A673 (cell line): ENCODE results near the gene DUSP5. TPM values are rescaled to one million over a fixed set of nuclear protein-coding genes. Genes with fewer than 3 reads are reported as not detected.

ENCODE experiments used
- BruUV-seq: library from RNA; stranded (reverse); fragments of 400-500 nt; replicated peaks from 2 replicates; lab custom pipeline; 2021; lab: Mats Ljungman, UMichigan
- CTCF ChIA-PET: fragments of 300-600 bp; sonication (Branson Sonifier 250); formaldehyde crosslinking; loops from one replicate; lab custom pipeline; 2022; ENCODE audit warnings: antibody characterized with exemption; lab: Charles Lee
- POLR2A ChIA-PET: fragments of 300-600 bp; sonication (Branson Sonifier 250); formaldehyde crosslinking; loops from one replicate; lab custom pipeline; 2022; ENCODE audit warnings: antibody characterized with exemption; ENCODE audit not compliant: low non-redundant PET; lab: Charles Lee
- DNase-seq: peaks from one replicate; pipeline ENCODE4 v3.0.0-alpha.2; 2015; ENCODE audit warnings: low spot score
- H3K27ac ChIP-seq: fragments of 200-600 bp; sonication (generic); 2 replicates; pipeline ENCODE4 v1.5.1; 2016; ENCODE audit warnings: mixed run types, low read depth, mild to moderate bottlenecking, mixed read lengths, antibody characterized with exemption, low read length; ENCODE audit not compliant: poor library complexity, severe bottlenecking
- H3K27me3 ChIP-seq: fragments of 200-600 bp; sonication (generic); replicated peaks from 2 replicates; pipeline ENCODE4 v1.6.1; 2017; ENCODE audit warnings: mixed run types, low read depth, mild to moderate bottlenecking, mixed read lengths, antibody characterized with exemption, low read length; ENCODE audit not compliant: insufficient read depth, poor library complexity
- H3K36me3 ChIP-seq: fragments of 200-600 bp; sonication (generic); 2 replicates; pipeline ENCODE4 v1.6.1; 2016; ENCODE audit warnings: mixed run types, mild to moderate bottlenecking, mixed read lengths, antibody characterized with exemption, low read length; ENCODE audit not compliant: insufficient read depth, poor library complexity, severe bottlenecking
- H3K4me1 ChIP-seq: fragments of 200-600 bp; sonication (generic); 2 replicates; pipeline ENCODE4 v1.6.1; 2017; ENCODE audit warnings: mixed run types, mild to moderate bottlenecking, mixed read lengths, antibody characterized with exemption, low read length; ENCODE audit not compliant: insufficient read depth, poor library complexity, severe bottlenecking
- H3K4me3 ChIP-seq: fragments of 200-600 bp; sonication (generic); 2 replicates; pipeline ENCODE4 v1.5.1; 2016; ENCODE audit warnings: low read depth, mixed run types, mild to moderate bottlenecking, mixed read lengths, low read length; ENCODE audit not compliant: poor library complexity, severe bottlenecking
- H3K9me3 ChIP-seq: fragments of 200-600 bp; sonication (generic); 2 replicates; pipeline ENCODE4 v1.6.1; 2016; ENCODE audit warnings: mixed run types, low read depth, mild to moderate bottlenecking, mixed read lengths, antibody characterized with exemption, low read length; ENCODE audit not compliant: poor library complexity, severe bottlenecking
- CTCF ChIP-seq: fragments of 300-800, 200-600 bp; sonication (generic); conservative IDR thresholded peaks from 2 replicates; pipeline ENCODE4 v1.5.1; 2017; ENCODE audit warnings: low read depth, mild to moderate bottlenecking, antibody characterized with exemption, low read length, moderate library complexity, mixed read lengths
- EZH2 ChIP-seq: fragments of 200-600 bp; sonication (generic); IDR thresholded peaks from 2 replicates; pipeline ENCODE4 v1.6.1; 2017; ENCODE audit warnings: borderline replicate concordance, low read depth, mild to moderate bottlenecking, mixed read lengths, antibody characterized with exemption, low read length; ENCODE audit not compliant: poor library complexity, severe bottlenecking
- intact Hi-C: fragments of 100-400 bp; cut with micrococcal nuclease; formaldehyde crosslinking; loops from one replicate; pipeline ENCODE4 v1.10.0; 2022; ENCODE audit not compliant: unreplicated experiment
- total RNA-seq: library from RNA; stranded (reverse); gene quantifications from 2 replicates; pipeline ENCODE4 v1.2.3, GENCODE V29; 2021

The DUSP5 gene
- total RNA-seq, 1 experiment from 2014 or later = 29.3 TPM

GRCh38 chr10:110495731-110496552, 1.8 kb upstream of the DUSP5 start:
- POLR2A ChIA-PET = no interaction called here
- Histone ChIP-seq H3K36me3 (no peaks in the 10 kb centered on the region), H3K27me3 (no peaks in the 10 kb centered on the region), H3K4me3 (peak overlapping the region; percentile 69), H3K4me1 (peaks cover 19% of the 10 kb centered on the region), H3K9me3 (no peaks in the 10 kb centered on the region), H3K27ac (no peak overlapping the region)
- intact Hi-C loops = loop anchor here (5.0 kb wide), 1 partner anchor 189 kb away; no protein-coding TSS in a partner anchor
- no TSS peak for BruUV-seq
- TF ChIP-seq CTCF (no peak), EZH2 (no peak)
- DNase-seq = peak; percentile 65
- CTCF ChIA-PET = no interaction called here

GRCh38 chr10:110496553-110497437, 912 bp upstream of the DUSP5 start:
- TF ChIP-seq CTCF (no peak), EZH2 (no peak)
- Histone ChIP-seq H3K4me3 (peak overlapping the region; percentile 69), H3K36me3 (no peaks in the 10 kb centered on the region), H3K4me1 (peaks cover 28% of the 10 kb centered on the region), H3K27me3 (no peaks in the 10 kb centered on the region), H3K27ac (peak overlapping the region; percentile 89), H3K9me3 (no peaks in the 10 kb centered on the region)
- BruUV-seq = TSS peak; percentile 84
- intact Hi-C loops = loop anchor here (5.0 kb wide), 1 partner anchor 189 kb away; no protein-coding TSS in a partner anchor
- POLR2A ChIA-PET = no interaction called here
- CTCF ChIA-PET = no interaction called here
- no peak for DNase-seq
